Caco-2 (cell line): ENCODE data around the gene SEC22C. TPM values are rescaled to one million over a fixed set of nuclear protein-coding genes. Genes with fewer than 3 reads are reported as not detected.
A peak's percentile ranks its signal among the peaks of the same experiment; 100 is the strongest.

Source experiments
- BruUV-seq: library from RNA; stranded (reverse); fragments of 400-500 nt; replicated peaks from 2 replicates; lab custom pipeline; 2021; lab: Mats Ljungman, UMichigan
- CTCF ChIA-PET: fragments of 300-600 bp; sonication (Branson Sonifier 250); formaldehyde crosslinking; loops from one replicate; lab custom pipeline; 2022; ENCODE audit warnings: antibody characterized with exemption; lab: Charles Lee
- POLR2A ChIA-PET: fragments of 300-600 bp; sonication (Branson Sonifier 250); formaldehyde crosslinking; loops from one replicate; lab custom pipeline; 2022; ENCODE audit warnings: antibody characterized with exemption; lab: Charles Lee
- DNase-seq, 2 experiments: peaks; one replicate each; pipeline versions ENCODE4 v3.0.0 to v3.0.0-alpha.2; 2020 to 2022
- H3K27me3 ChIP-seq: replicated peaks from 2 replicates; pipeline ENCODE4 v1.6.0; 2011; ENCODE audit warnings: low read length; ENCODE audit not compliant: control insufficient read depth, insufficient read depth
- H3K36me3 ChIP-seq: 2 replicates; pipeline ENCODE4 v1.5.1; 2011; ENCODE audit warnings: low read length; ENCODE audit not compliant: control insufficient read depth, insufficient read depth
- H3K4me1 ChIP-seq: fragments of 250-450 bp; sonication (Bioruptor Pico); 2 replicates; pipeline ENCODE4 v1.5.1; 2020; ENCODE audit warnings: mild to moderate bottlenecking
- H3K4me3 ChIP-seq: 2 replicates; pipeline ENCODE4 v1.5.1; 2011; ENCODE audit warnings: low read depth, mild to moderate bottlenecking, control low read depth, low read length
- H3K9me3 ChIP-seq: fragments of 250-450 bp; sonication (Bioruptor Pico); 2 replicates; pipeline ENCODE4 v1.5.1; 2020; ENCODE audit warnings: mild to moderate bottlenecking, moderate library complexity
- H3K27ac Mint-ChIP-seq: one replicate; pipeline ENCODE4 v1.8.0; 2022; ENCODE audit warnings: mixed read lengths; ENCODE audit not compliant: unreplicated experiment
- H3K27me3 Mint-ChIP-seq: one replicate; pipeline ENCODE4 v1.8.0; 2022; ENCODE audit warnings: mixed read lengths; ENCODE audit not compliant: insufficient read depth, unreplicated experiment
- H3K36me3 Mint-ChIP-seq: one replicate; pipeline ENCODE4 v1.8.0; 2022; ENCODE audit warnings: mild to moderate bottlenecking, mixed read lengths; ENCODE audit not compliant: insufficient read depth, unreplicated experiment
- H3K4me1 Mint-ChIP-seq: one replicate; pipeline ENCODE4 v1.8.0; 2022; ENCODE audit warnings: low read depth, mixed read lengths; ENCODE audit not compliant: unreplicated experiment
- H3K4me3 Mint-ChIP-seq: one replicate; pipeline ENCODE4 v1.8.0; 2022; ENCODE audit warnings: mild to moderate bottlenecking, moderate library complexity, mixed read lengths; ENCODE audit not compliant: unreplicated experiment
- H3K9me3 Mint-ChIP-seq: one replicate; pipeline ENCODE4 v1.8.0; 2022; ENCODE audit warnings: mixed read lengths; ENCODE audit not compliant: unreplicated experiment
- CTCF ChIP-seq, 2 experiments: fragments of 200-600 bp in 1 of 2; IDR thresholded peaks; 1 replicate in 1 of 2; 2 replicates in 1 of 2; pipeline versions ENCODE4 v1.5.1 to v1.8.0; 2011 to 2022; ENCODE audit warnings: antibody characterized with exemption in 1 of 2, control low read depth in 1 of 2, inconsistent platforms in 1 of 2, low read depth in 1 of 2, low read length in 1 of 2, mild to moderate bottlenecking in 1 of 2, moderate library complexity in 1 of 2; ENCODE audit not compliant: insufficient read depth in 1 of 2, severe bottlenecking in 1 of 2, unreplicated experiment in 1 of 2
- intact Hi-C: fragments of 100-400 bp; cut with micrococcal nuclease; formaldehyde crosslinking; loops from one replicate; pipeline ENCODE4 v1.10.0; 2022; ENCODE audit not compliant: unreplicated experiment
- total RNA-seq: library from RNA; stranded (reverse); gene quantifications from 2 replicates; pipeline ENCODE4 v1.2.3, GENCODE V29; 2022

Gene SEC22C
- total RNA-seq, 1 experiment from 2014 or later: 36.4 TPM

GRCh38 chr3:42504334-42505127 is 77.2 kb downstream of the SEC22C start:
- Histone ChIP-seq H3K4me1 (peaks cover 21% of the 10 kb centered on the region), H3K36me3 (no peaks in the 10 kb centered on the region), H3K9me3 (no peaks in the 10 kb centered on the region), H3K27me3 (no peaks in the 10 kb centered on the region), H3K4me3 (no peak overlapping the region)
- Mint-ChIP-seq H3K27ac (no peak overlapping the region), H3K4me1 (peaks cover 21% of the 10 kb centered on the region), H3K9me3 (no peaks in the 10 kb centered on the region), H3K36me3 (peaks cover 8% of the 10 kb centered on the region), H3K4me3 (peak overlapping the region; percentile 44), H3K27me3 (peaks cover 7% of the 10 kb centered on the region)
- no peak for TF ChIP-seq CTCF (IDR thresholded peaks at IDR 0.05; ENCODE audit: insufficient read depth in 1 of 2, low read depth in 1 of 2, low read length in 1 of 2, severe bottlenecking in 1 of 2, unreplicated experiment in 1 of 2)
- intact Hi-C loops: no loop called here
- POLR2A ChIA-PET: no interaction called here
- DNase-seq: peak in 1 of 2 experiments; percentile 10
- CTCF ChIA-PET: no interaction called here
- BruUV-seq: no TSS peak

GRCh38 chr3:42503957-42504333 is 77.8 kb downstream of the SEC22C start:
- peaks cover 15% of the 10 kb centered on the region for H3K4me1 ChIP-seq
- no peaks in the 10 kb centered on the region for H3K36me3 ChIP-seq
- H3K4me1 Mint-ChIP-seq: peaks cover 21% of the 10 kb centered on the region
- ChIA-PET CTCF (no interaction called here), POLR2A (no interaction called here)
- DNase-seq: peak in 1 of 2 experiments; percentile 19
- peaks cover 8% of the 10 kb centered on the region for H3K36me3 Mint-ChIP-seq
- no peaks in the 10 kb centered on the region for H3K9me3 Mint-ChIP-seq
- H3K27me3 Mint-ChIP-seq: peaks cover 10% of the 10 kb centered on the region
- no peak for TF ChIP-seq CTCF (IDR thresholded peaks at IDR 0.05; ENCODE audit: insufficient read depth in 1 of 2, low read depth in 1 of 2, low read length in 1 of 2, severe bottlenecking in 1 of 2, unreplicated experiment in 1 of 2)
- no peaks in the 10 kb centered on the region for H3K27me3 ChIP-seq
- BruUV-seq: no TSS peak
- H3K4me3 ChIP-seq: no peak overlapping the region
- H3K27ac Mint-ChIP-seq: no peak overlapping the region
- intact Hi-C loops: no loop called here
- H3K4me3 Mint-ChIP-seq: peak overlapping the region; percentile 85
- no peaks in the 10 kb centered on the region for H3K9me3 ChIP-seq

DNA sequence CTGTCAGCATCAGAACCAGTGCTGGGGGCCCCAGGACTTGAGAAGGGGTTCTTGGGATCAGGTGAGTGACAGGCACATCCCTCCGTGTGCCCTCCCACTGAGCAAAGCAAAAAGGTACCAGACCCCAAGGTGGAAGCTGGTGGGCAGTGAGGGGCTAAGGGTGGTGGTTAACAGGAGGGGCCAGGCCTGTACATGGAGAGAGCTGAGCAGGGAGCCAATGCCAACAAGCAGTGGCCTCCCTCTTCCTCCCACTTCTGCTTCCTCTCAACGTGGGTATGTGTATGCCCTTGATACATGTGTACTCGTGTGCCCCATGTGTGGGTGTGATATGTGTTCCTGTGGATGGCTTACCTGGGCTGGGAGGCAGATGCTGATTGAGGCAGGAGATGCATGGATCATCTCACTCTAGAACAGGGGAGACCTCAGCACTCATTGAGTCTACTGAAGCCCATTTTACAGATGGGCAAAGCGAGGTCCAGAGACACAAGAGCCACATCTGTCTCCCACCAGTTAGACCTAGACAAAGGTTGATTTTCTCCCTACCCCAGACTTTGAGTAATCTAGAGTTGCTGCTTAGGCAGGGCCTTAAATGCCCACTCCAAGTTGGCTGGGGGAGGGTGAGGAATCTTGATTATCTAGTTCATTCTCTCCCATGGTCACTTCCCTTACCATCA is 78.4 kb downstream of the SEC22C start:
- Mint-ChIP-seq H3K27me3 (peaks cover 10% of the 10 kb centered on the region), H3K9me3 (no peaks in the 10 kb centered on the region), H3K27ac (no peak overlapping the region), H3K36me3 (peaks cover 8% of the 10 kb centered on the region), H3K4me3 (peak overlapping the region; percentile 85), H3K4me1 (peaks cover 21% of the 10 kb centered on the region)
- H3K27me3 ChIP-seq: no peaks in the 10 kb centered on the region
- intact Hi-C loops: no loop called here
- peak in 1 of 2 experiments; percentile 5 for DNase-seq
- TSS peak; percentile 50 for BruUV-seq
- TF ChIP-seq CTCF (IDR thresholded peaks at IDR 0.05; ENCODE audit: insufficient read depth in 1 of 2, low read depth in 1 of 2, low read length in 1 of 2, severe bottlenecking in 1 of 2, unreplicated experiment in 1 of 2): no peak
- CTCF ChIA-PET: interaction anchor here (0.6 kb wide), 1 partner anchor 996 kb away, joined by 4 read pairs; no protein-coding TSS in a partner anchor
- peaks cover 10% of the 10 kb centered on the region for H3K4me1 ChIP-seq
- no peaks in the 10 kb centered on the region for H3K9me3 ChIP-seq
- peak overlapping the region; percentile 70 for H3K4me3 ChIP-seq
- H3K36me3 ChIP-seq: no peaks in the 10 kb centered on the region
- POLR2A ChIA-PET: no interaction called here
